OCI-LY1 (cell line): Measurements from ENCODE around the gene AAK1.

ENCODE experiments used
- H2AFZ ChIP-seq: fragments of 200-600 bp; sonication (generic), shearing (Covaris generic); 2 replicates; pipeline ENCODE4 v1.6.0; 2014; ENCODE audit warnings: antibody characterized with exemption, mild to moderate bottlenecking, low read length
- H3F3A ChIP-seq: fragments of 200-600 bp; sonication (generic), shearing (Covaris generic); 2 replicates; pipeline ENCODE4 v1.6.0; 2014; ENCODE audit warnings: mild to moderate bottlenecking, antibody characterized with exemption, low read length, moderate library complexity; ENCODE audit not compliant: insufficient read depth
- H3K27ac ChIP-seq: fragments of 200-600 bp; sonication (generic); 2 replicates; pipeline ENCODE4 v1.5.1; 2014; ENCODE audit warnings: low read length, mixed run types, mild to moderate bottlenecking, low read depth; ENCODE audit not compliant: poor library complexity, severe bottlenecking
- H3K27me3 ChIP-seq: fragments of 200-600 bp; sonication (generic); 2 replicates; pipeline ENCODE4 v1.6.0; 2014; ENCODE audit warnings: antibody characterized with exemption, mild to moderate bottlenecking, low read length, moderate library complexity; ENCODE audit not compliant: insufficient read depth
- H3K36me3 ChIP-seq: fragments of 200-600 bp; sonication (generic); 2 replicates; pipeline ENCODE4 v1.6.1; 2014; ENCODE audit warnings: mild to moderate bottlenecking, antibody characterized with exemption, low read length, moderate library complexity, mixed read lengths; ENCODE audit not compliant: insufficient read depth
- H3K4me1 ChIP-seq: fragments of 200-600 bp; sonication (generic); 2 replicates; pipeline ENCODE4 v1.5.1; 2014; ENCODE audit warnings: mild to moderate bottlenecking, low read length, moderate library complexity; ENCODE audit not compliant: insufficient read depth, severe bottlenecking
- H3K4me2 ChIP-seq: fragments of 200-600 bp; sonication (generic), shearing (Covaris generic); 2 replicates; pipeline ENCODE4 v1.6.1; 2014; ENCODE audit warnings: low read length
- H3K4me3 ChIP-seq: fragments of 200-600 bp; sonication (generic); 2 replicates; pipeline ENCODE4 v1.5.1; 2014; ENCODE audit warnings: low read length, low read depth, mild to moderate bottlenecking, mixed read lengths; ENCODE audit not compliant: poor library complexity, severe bottlenecking
- H3K79me2 ChIP-seq: fragments of 200-600 bp; shearing (Covaris generic); 2 replicates; pipeline ENCODE4 v1.6.1; 2016; ENCODE audit warnings: mixed run types, low read length, mixed read lengths; ENCODE audit not compliant: insufficient read depth
- H3K9ac ChIP-seq: fragments of 200-600 bp; sonication (generic), shearing (Covaris generic); 2 replicates; pipeline ENCODE4 v1.6.1; 2014; ENCODE audit warnings: mild to moderate bottlenecking, low read length, mixed read lengths
- H3K9me2 ChIP-seq: fragments of 200-600 bp; sonication (generic), shearing (Covaris generic); 2 replicates; pipeline ENCODE4 v1.6.1; 2014; ENCODE audit warnings: low read depth, mild to moderate bottlenecking, low read length, mixed read lengths
- H3K9me3 ChIP-seq: fragments of 200-600 bp; shearing (Covaris generic); 2 replicates; pipeline ENCODE4 v1.6.1; 2014; ENCODE audit warnings: low read length, mixed read lengths
- H4K20me1 ChIP-seq: fragments of 200-600 bp; sonication (generic), shearing (Covaris generic); 2 replicates; pipeline ENCODE4 v1.6.0; 2016; ENCODE audit warnings: mild to moderate bottlenecking, low read length; ENCODE audit not compliant: insufficient read depth
- EZH2 ChIP-seq: fragments of 200-600 bp; sonication (generic), shearing (Covaris generic); IDR thresholded peaks from 2 replicates; pipeline ENCODE4 v1.8.0; 2017; ENCODE audit warnings: borderline replicate concordance, mixed run types, mild to moderate bottlenecking, antibody characterized with exemption, low read length, moderate library complexity, mixed read lengths
- TF ChIP-seq, protein P1 (sequence below): fragments of 200-600 bp; sonication (generic), shearing (Covaris generic); IDR thresholded peaks from 2 replicates; pipeline ENCODE4 v1.5.1; 2017; ENCODE audit warnings: mild to moderate bottlenecking, antibody characterized with exemption, low read length, moderate library complexity, mixed read lengths

The AAK1 gene

DNA sequence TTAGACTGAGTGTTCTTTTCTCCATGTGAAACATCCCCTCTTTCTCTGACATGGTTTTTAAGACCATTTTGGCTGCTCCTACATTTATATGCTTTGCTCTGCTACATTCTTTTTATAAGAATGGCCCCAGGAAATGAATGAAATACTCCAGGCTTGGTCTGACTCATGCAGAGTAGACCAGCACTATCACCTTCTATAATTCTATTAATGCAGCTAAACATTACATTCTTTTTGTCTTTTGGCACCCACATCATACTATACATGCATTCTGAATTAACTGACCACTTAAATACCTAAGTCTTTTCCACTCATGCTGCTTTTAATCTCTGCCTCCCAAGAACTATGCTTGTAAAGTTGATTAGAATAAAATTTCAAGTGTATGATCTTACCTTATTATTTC lies 94.1 kb downstream of the AAK1 start:
- H3F3A ChIP-seq = no peaks in the 10 kb centered on the region
- H3K4me1 ChIP-seq = peaks cover 1% of the 10 kb centered on the region
- H3K4me3 ChIP-seq = no peak overlapping the region
- no peaks in the 10 kb centered on the region for H3K36me3 ChIP-seq
- no peaks in the 10 kb centered on the region for H3K79me2 ChIP-seq
- no peak overlapping the region for H3K4me2 ChIP-seq
- no peaks in the 10 kb centered on the region for H3K9me3 ChIP-seq
- H3K9ac ChIP-seq = no peak overlapping the region
- H3K9me2 ChIP-seq = no peaks in the 10 kb centered on the region
- no peak overlapping the region for H2AFZ ChIP-seq
- H4K20me1 ChIP-seq = no peaks in the 10 kb centered on the region
- TF ChIP-seq, protein P1, sequence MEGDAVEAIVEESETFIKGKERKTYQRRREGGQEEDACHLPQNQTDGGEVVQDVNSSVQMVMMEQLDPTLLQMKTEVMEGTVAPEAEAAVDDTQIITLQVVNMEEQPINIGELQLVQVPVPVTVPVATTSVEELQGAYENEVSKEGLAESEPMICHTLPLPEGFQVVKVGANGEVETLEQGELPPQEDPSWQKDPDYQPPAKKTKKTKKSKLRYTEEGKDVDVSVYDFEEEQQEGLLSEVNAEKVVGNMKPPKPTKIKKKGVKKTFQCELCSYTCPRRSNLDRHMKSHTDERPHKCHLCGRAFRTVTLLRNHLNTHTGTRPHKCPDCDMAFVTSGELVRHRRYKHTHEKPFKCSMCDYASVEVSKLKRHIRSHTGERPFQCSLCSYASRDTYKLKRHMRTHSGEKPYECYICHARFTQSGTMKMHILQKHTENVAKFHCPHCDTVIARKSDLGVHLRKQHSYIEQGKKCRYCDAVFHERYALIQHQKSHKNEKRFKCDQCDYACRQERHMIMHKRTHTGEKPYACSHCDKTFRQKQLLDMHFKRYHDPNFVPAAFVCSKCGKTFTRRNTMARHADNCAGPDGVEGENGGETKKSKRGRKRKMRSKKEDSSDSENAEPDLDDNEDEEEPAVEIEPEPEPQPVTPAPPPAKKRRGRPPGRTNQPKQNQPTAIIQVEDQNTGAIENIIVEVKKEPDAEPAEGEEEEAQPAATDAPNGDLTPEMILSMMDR = no peak
- no peak for TF ChIP-seq EZH2
- H3K27me3 ChIP-seq = no peaks in the 10 kb centered on the region
- H3K27ac ChIP-seq = no peak overlapping the region

DNA sequence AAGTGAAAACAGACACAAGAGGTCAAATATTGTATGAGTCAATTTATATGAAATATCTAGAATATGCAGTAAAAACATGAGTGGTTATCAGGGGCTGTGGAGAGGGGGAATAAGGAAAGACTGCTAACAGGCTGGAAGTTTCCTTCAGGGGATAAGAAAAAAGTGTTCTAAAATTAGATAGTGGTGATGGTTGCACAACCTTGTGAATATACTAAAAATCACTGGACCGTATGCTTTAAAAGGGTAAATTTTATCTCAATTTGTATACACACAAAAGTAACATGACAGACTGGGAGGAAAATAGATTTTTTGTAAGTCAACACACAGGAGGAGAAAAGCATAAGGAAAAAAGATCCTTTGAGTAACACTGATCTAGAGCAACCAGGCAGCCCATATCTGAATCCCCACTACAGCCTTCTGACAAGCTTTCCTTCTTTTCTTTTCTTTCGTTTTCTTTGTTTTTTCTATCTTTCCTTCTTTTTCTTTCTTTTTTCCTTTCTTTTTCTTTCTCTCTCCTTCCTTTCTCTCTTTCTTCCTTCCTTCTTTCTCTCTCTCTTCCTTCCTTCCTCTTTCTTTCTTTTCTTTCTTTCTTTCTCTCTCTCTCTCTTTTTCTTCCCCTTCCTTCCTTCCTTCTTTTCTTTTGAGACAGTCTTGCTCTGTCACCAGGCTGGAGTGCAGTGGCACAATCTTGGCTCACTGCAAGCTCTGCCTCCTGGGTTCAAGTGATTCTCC lies 95.4 kb downstream of the AAK1 start:
- TF ChIP-seq, protein P1 = no peak
- TF ChIP-seq EZH2 = no peak
- Histone ChIP-seq H3K4me1 (no peaks in the 10 kb centered on the region), H3K9ac (no peak overlapping the region), H4K20me1 (no peaks in the 10 kb centered on the region), H2AFZ (no peak overlapping the region), H3K79me2 (no peaks in the 10 kb centered on the region), H3K4me2 (no peak overlapping the region), H3K27ac (no peak overlapping the region), H3K4me3 (no peak overlapping the region), H3K27me3 (no peaks in the 10 kb centered on the region), H3K9me2 (no peaks in the 10 kb centered on the region), H3K36me3 (no peaks in the 10 kb centered on the region), H3F3A (no peaks in the 10 kb centered on the region), H3K9me3 (no peaks in the 10 kb centered on the region)

DNA sequence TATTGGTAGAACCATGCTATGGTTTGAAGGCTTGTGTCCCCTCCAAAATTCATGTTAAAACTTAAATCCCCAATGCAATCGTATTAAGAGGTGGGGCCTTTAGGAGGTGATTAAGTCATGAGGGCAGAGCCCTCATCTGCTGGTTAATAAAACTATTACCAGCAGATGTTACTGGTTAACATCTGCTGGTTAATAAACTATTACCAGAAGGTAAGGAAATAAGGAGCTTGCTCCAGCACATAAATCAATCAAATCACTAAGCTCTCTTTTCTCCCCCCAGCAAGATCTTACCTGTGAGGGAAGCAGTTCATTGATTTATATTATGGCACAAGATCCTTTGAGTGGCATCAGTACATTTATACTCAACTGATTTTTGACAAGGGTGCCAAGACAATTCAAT lies 96.9 kb downstream of the AAK1 start:
- no peak overlapping the region for H3K27ac ChIP-seq
- no peak for TF ChIP-seq EZH2
- H2AFZ ChIP-seq = no peak overlapping the region
- no peaks in the 10 kb centered on the region for H3K79me2 ChIP-seq
- no peak overlapping the region for H3K4me3 ChIP-seq
- no peak overlapping the region for H3K9ac ChIP-seq
- H3K9me3 ChIP-seq = no peaks in the 10 kb centered on the region
- H3K27me3 ChIP-seq = no peaks in the 10 kb centered on the region
- no peaks in the 10 kb centered on the region for H4K20me1 ChIP-seq
- H3K4me2 ChIP-seq = no peak overlapping the region
- no peaks in the 10 kb centered on the region for H3F3A ChIP-seq
- H3K4me1 ChIP-seq = no peaks in the 10 kb centered on the region
- H3K36me3 ChIP-seq = no peaks in the 10 kb centered on the region
- H3K9me2 ChIP-seq = no peaks in the 10 kb centered on the region

DNA sequence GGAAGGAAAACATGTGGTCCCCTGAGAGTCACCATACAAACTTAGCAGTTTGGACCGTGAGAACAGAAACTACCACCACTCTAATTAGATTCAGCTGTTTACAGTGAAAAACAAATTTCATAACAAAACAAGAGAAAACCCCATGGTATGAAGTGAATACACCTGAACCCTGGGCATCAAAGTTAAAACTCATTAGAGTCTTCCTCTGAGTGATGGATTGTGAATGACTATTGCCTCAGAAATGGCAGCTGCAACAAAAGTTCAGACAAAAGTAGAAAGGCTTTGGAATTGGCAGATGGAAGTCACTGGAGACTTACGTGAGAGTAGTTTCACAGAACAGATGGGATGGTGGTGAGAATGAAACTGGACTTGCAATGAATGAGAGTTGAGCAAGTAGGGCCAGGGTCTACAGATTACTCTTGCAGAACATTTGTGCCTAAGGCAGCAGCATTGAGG lies 98.0 kb downstream of the AAK1 start:
- H3K9me3 ChIP-seq = no peaks in the 10 kb centered on the region
- H3K27me3 ChIP-seq = no peaks in the 10 kb centered on the region
- TF ChIP-seq EZH2 = no peak
- TF ChIP-seq, protein P1 = no peak
- no peak overlapping the region for H3K4me3 ChIP-seq
- H3K27ac ChIP-seq = no peak overlapping the region
- no peaks in the 10 kb centered on the region for H4K20me1 ChIP-seq
- H2AFZ ChIP-seq = no peak overlapping the region
- no peaks in the 10 kb centered on the region for H3F3A ChIP-seq
- H3K4me1 ChIP-seq = no peaks in the 10 kb centered on the region
- H3K4me2 ChIP-seq = no peak overlapping the region
- H3K9ac ChIP-seq = no peak overlapping the region
- H3K79me2 ChIP-seq = no peaks in the 10 kb centered on the region
- H3K9me2 ChIP-seq = no peaks in the 10 kb centered on the region
- H3K36me3 ChIP-seq = 0 out of 2 replicates have a peak, but pooled peaks cover 3% of the 10 kb centered on the region
